ENCODE measurements around the gene METTL15. TPM values are rescaled to one million over a fixed set of nuclear protein-coding genes. Genes with fewer than 3 reads are reported as not detected.
"Not testable (repeated sequence)": the region's sequence is repeated elsewhere in the genome, so short reads cannot be mapped to it uniquely, and the experiment has no call there.

METTL15 gene
- total and polyA plus RNA-seq, 11 donors = 5.2 to 14.4 (median 9.9) TPM

- peaks cover 0 to 6% (median 0%) of the 10 kb centered on the region in 12 donors for H3K9me3 ChIP-seq
- no peaks in the 10 kb centered on the region for H3K4me1 ChIP-seq
- intact Hi-C loops (cut with DNase I) = no loop called here
- ATAC-seq = no peak
- no peaks in the 10 kb centered on the region for H3K27me3 ChIP-seq
- H3K27ac ChIP-seq = no peak overlapping the region
- no peak for TF ChIP-seq POLR2A (IDR thresholded peaks at IDR 0.05)
- TF ChIP-seq, protein P1, sequence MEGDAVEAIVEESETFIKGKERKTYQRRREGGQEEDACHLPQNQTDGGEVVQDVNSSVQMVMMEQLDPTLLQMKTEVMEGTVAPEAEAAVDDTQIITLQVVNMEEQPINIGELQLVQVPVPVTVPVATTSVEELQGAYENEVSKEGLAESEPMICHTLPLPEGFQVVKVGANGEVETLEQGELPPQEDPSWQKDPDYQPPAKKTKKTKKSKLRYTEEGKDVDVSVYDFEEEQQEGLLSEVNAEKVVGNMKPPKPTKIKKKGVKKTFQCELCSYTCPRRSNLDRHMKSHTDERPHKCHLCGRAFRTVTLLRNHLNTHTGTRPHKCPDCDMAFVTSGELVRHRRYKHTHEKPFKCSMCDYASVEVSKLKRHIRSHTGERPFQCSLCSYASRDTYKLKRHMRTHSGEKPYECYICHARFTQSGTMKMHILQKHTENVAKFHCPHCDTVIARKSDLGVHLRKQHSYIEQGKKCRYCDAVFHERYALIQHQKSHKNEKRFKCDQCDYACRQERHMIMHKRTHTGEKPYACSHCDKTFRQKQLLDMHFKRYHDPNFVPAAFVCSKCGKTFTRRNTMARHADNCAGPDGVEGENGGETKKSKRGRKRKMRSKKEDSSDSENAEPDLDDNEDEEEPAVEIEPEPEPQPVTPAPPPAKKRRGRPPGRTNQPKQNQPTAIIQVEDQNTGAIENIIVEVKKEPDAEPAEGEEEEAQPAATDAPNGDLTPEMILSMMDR (IDR thresholded peaks at IDR 0.05) = no peak
- no peak overlapping the region for H3K4me3 ChIP-seq
- DNase-seq = no peak
- no peaks in the 10 kb centered on the region for H3K36me3 ChIP-seq
Measured at GRCh38 chr11:28323621-28324020, 215.4 kb downstream of the METTL15 start.

DNA sequence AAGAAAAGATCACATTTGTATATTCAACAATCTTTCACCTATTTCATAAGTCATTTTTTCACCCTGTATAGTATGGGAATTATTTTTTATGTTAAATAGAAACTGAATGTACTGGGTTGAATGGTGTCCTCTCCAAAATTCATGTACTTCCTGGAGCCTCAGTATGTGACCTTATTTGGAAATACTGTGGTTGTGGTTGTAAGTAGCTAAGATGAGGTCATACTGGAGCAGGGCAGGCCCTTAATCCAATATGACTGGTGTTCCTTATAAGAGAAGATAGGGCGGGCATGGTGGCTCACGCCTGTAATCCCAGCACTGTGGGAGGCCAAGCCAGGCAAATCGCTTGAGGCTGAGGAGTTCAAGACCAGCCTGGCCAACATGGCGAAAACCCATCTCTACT lies 224.2 kb downstream of the METTL15 start:
- H3K4me1 ChIP-seq; H3K9me3 ChIP-seq; H3K36me3 ChIP-seq; DNase-seq; intact Hi-C loops (cut with DNase I); H3K4me3 ChIP-seq; H3K27ac ChIP-seq; ATAC-seq; H3K27me3 ChIP-seq: not testable (repeated sequence)
- WGBS, 4 donors = 94 to 100% (median 97%) methylated on average over 4 of the region's 4 CpGs

GRCh38 chr11:28337701-28338100 lies 229.5 kb downstream of the METTL15 start:
- H3K4me3 ChIP-seq = no peak overlapping the region
- H3K27me3 ChIP-seq = no peaks in the 10 kb centered on the region
- H3K4me1 ChIP-seq = no peaks in the 10 kb centered on the region
- no peaks in the 10 kb centered on the region for H3K36me3 ChIP-seq
- no peak for DNase-seq
- no peak for ATAC-seq
- TF ChIP-seq, protein P1 (IDR thresholded peaks at IDR 0.05) = no peak
- TF ChIP-seq POLR2A (IDR thresholded peaks at IDR 0.05) = no peak
- H3K27ac ChIP-seq = no peak overlapping the region
- intact Hi-C loops (cut with DNase I) = no loop called here
- peaks cover 0 to 30% (median 15%) of the 10 kb centered on the region in 12 donors for H3K9me3 ChIP-seq

- Histone ChIP-seq H3K4me1 (no peaks in the 10 kb centered on the region), H3K9me3 (peaks cover 0 to 30% (median 15%) of the 10 kb centered on the region in 12 donors), H3K36me3 (no peaks in the 10 kb centered on the region), H3K4me3 (no peak overlapping the region), H3K27ac (no peak overlapping the region), H3K27me3 (no peaks in the 10 kb centered on the region)
- DNase-seq = no peak
- no peak for ATAC-seq
- intact Hi-C loops (cut with DNase I) = no loop called here
- 96 to 98% (median 96%) methylated on average over 3 of the region's 3 CpGs for whole genome bisulfite sequencing, 4 donors
- TF ChIP-seq POLR2A (IDR thresholded peaks at IDR 0.05) = no peak
- TF ChIP-seq, protein P1 (IDR thresholded peaks at IDR 0.05) = no peak
Measured at GRCh38 chr11:28338371-28338770, 230.2 kb downstream of the METTL15 start.

DNA sequence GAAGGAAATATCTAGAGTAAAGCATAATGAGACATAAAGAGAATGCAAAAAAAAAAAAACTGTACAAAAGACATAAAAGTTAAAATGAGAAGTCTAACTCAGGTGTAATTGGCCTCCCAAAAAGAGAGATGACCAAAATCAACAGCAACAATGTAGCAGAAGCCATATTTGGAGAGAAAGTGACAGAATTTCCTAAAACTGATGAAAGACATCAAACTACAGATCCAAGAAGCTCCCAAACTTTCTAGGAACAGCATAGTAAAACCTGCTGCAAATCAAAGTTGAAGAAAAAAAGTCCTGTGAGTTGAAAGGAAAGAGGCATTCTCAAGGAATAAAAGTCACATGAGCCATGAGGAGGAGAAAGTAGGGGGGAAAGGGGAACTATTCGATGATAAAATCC lies 231.3 kb downstream of the METTL15 start:
- no peak for ATAC-seq
- WGBS, 4 donors = 93 to 98% (median 95%) methylated on average over 1 of the region's 1 CpG
- Histone ChIP-seq H3K4me1 (no peaks in the 10 kb centered on the region), H3K4me3 (no peak overlapping the region), H3K9me3 (peaks cover 0 to 30% (median 15%) of the 10 kb centered on the region in 12 donors), H3K27me3 (no peaks in the 10 kb centered on the region), H3K36me3 (no peaks in the 10 kb centered on the region), H3K27ac (no peak overlapping the region)
- intact Hi-C loops (cut with DNase I) = no loop called here
- DNase-seq = no peak
- no peak for TF ChIP-seq POLR2A (IDR thresholded peaks at IDR 0.05)
- TF ChIP-seq, protein P1 (IDR thresholded peaks at IDR 0.05) = no peak

All from heart left ventricle (tissue), 16 donors.